A673 (cell line): ENCODE results near the gene HSF5.

Experiments
- CTCF ChIP-seq: fragments of 300-800, 200-600 bp; sonication (generic); conservative IDR thresholded peaks from 2 replicates; pipeline ENCODE4 v1.5.1; 2017; ENCODE audit warnings: low read depth, mild to moderate bottlenecking, antibody characterized with exemption, low read length, moderate library complexity, mixed read lengths
- EZH2 ChIP-seq: fragments of 200-600 bp; sonication (generic); IDR thresholded peaks from 2 replicates; pipeline ENCODE4 v1.6.1; 2017; ENCODE audit warnings: borderline replicate concordance, low read depth, mild to moderate bottlenecking, mixed read lengths, antibody characterized with exemption, low read length; ENCODE audit not compliant: poor library complexity, severe bottlenecking

GRCh38 chr17:58416396-58416795 is 71.8 kb downstream of the HSF5 start:
- TF ChIP-seq CTCF (no peak), EZH2 (no peak)
